HepG2 (cell line): Measurements from ENCODE around the gene TNFSF13. TPM values are rescaled to one million over a fixed set of nuclear protein-coding genes. Genes with fewer than 3 reads are reported as not detected.
A peak's percentile ranks its signal among the peaks of the same experiment; 100 is the strongest.

Experiments
- ASH2L ChIP-seq: fragments of 300-600, 200-600 bp; sonication (generic); IDR thresholded peaks from 2 replicates; pipeline ENCODE4 v1.7.0; 2017; ENCODE audit warnings: low read depth, mild to moderate bottlenecking, moderate library complexity, mixed read lengths, low read length; ENCODE audit not compliant: insufficient read length
- BRD4 ChIP-seq: sonication (generic); formaldehyde crosslinking; IDR thresholded peaks from 2 replicates; pipeline ENCODE4 v1.4.0; 2020; ENCODE audit warnings: missing genetic modification reagents
- ERF ChIP-seq: IDR thresholded peaks from 2 replicates; pipeline ENCODE4 v1.6.1; 2018; ENCODE audit warnings: missing biosample characterization, missing genetic modification reagents
- ETV5 ChIP-seq: IDR thresholded peaks from 2 replicates; pipeline ENCODE4 v1.6.1; 2018; ENCODE audit warnings: missing biosample characterization, missing genetic modification reagents, inconsistent platforms, borderline replicate concordance
- EZH2 ChIP-seq: conservative IDR thresholded peaks from 2 replicates; pipeline ENCODE4 v1.6.1; 2012; ENCODE audit warnings: mild to moderate bottlenecking, low read depth, low read length, moderate library complexity
- HNRNPK ChIP-seq: fragments of 200-400 bp; formaldehyde crosslinking; IDR thresholded peaks from 2 replicates; pipeline ENCODE4 v1.6.1; 2018; ENCODE audit warnings: low read length, low read depth, moderate library complexity, mild to moderate bottlenecking; ENCODE audit not compliant: poor library complexity, severe bottlenecking
- MYC ChIP-seq: sonication (generic); formaldehyde crosslinking; IDR thresholded peaks from 2 replicates; pipeline ENCODE4 v1.9.0; 2021; ENCODE audit warnings: missing genetic modification reagents, borderline replicate concordance
- NPAS2 ChIP-seq: sonication (generic); formaldehyde crosslinking; IDR thresholded peaks from 2 replicates; pipeline ENCODE4 v1.8.0; 2022; ENCODE audit warnings: mild to moderate bottlenecking, missing genetic modification reagents, borderline replicate concordance
- PITX1 ChIP-seq: sonication (generic); formaldehyde crosslinking; IDR thresholded peaks from 2 replicates; pipeline ENCODE4 v1.5.1; 2020; ENCODE audit warnings: mild to moderate bottlenecking, missing genetic modification reagents
- SNAI1 ChIP-seq: sonication (generic); formaldehyde crosslinking; IDR thresholded peaks from 2 replicates; pipeline ENCODE4 v1.5.0; 2020; ENCODE audit warnings: mild to moderate bottlenecking, missing genetic modification reagents, borderline replicate concordance
- SPEN ChIP-seq: sonication (generic); formaldehyde crosslinking; IDR thresholded peaks from 2 replicates; pipeline ENCODE4 v1.5.1; 2020; ENCODE audit warnings: low read depth, mild to moderate bottlenecking, missing genetic modification reagents
- SRSF9 ChIP-seq: fragments of 200-400 bp; formaldehyde crosslinking; IDR thresholded peaks from 2 replicates; pipeline ENCODE4 v1.6.1; 2018; ENCODE audit warnings: borderline replicate concordance, mild to moderate bottlenecking, low read depth, low read length; ENCODE audit not compliant: insufficient read depth, poor library complexity, severe bottlenecking
- TGIF2 ChIP-seq: IDR thresholded peaks from 2 replicates; pipeline ENCODE4 v1.6.1; 2016; ENCODE audit warnings: control low read depth, missing compliant biosample characterization
- U2AF1 ChIP-seq: fragments of 200-400 bp; formaldehyde crosslinking; optimal IDR thresholded peaks from 2 replicates; pipeline ENCODE3; 2017; ENCODE audit warnings: mild to moderate bottlenecking, low read depth, low read length
- ZNF740 ChIP-seq: sonication (generic); formaldehyde crosslinking; IDR thresholded peaks from 2 replicates; pipeline ENCODE4 v1.4.0; 2020; ENCODE audit warnings: missing genetic modification reagents
- ZNF766 ChIP-seq: sonication (generic); formaldehyde crosslinking; IDR thresholded peaks from 2 replicates; pipeline ENCODE4 v1.5.0; 2020; ENCODE audit warnings: missing genetic modification reagents, borderline replicate concordance
- ZSCAN25 ChIP-seq: sonication (generic); formaldehyde crosslinking; IDR thresholded peaks from 2 replicates; pipeline ENCODE4 v1.8.0; 2022; ENCODE audit warnings: mild to moderate bottlenecking, missing genetic modification reagents
- polyA plus RNA-seq, 8 experiments: library from polyadenylated mRNA; depleted of rRNA in 3 of 8; stranded (reverse) in 7 of 8; unstranded in 1 of 8; fragments of >200 nt; fragmentation: Illumina TruSeq in 4 of 8; extraction: Trizol in 4 of 8; gene quantifications; 2 replicates each; pipeline versions ENCODE4 v1.2.1 to v1.2.3, GENCODE V29; 2011 to 2016; ENCODE audit warnings: low read depth in 4 of 8, missing spikeins in 1 of 8, mixed read lengths in 1 of 8; ENCODE audit not compliant: insufficient read depth in 1 of 8
- total RNA-seq, 5 experiments: library from RNA; depleted of rRNA; stranded (reverse); fragments of >200 nt; fragmentation: Illumina TruSeq; extraction: Trizol; gene quantifications; 2 replicates each; pipeline ENCODE4 v1.2.3, GENCODE V29; 2016; ENCODE audit warnings: low read depth in 1 of 5
- TF ChIP-seq, protein P1 (sequence below): IDR thresholded peaks from 2 replicates; pipeline ENCODE4 v1.6.1; 2018; ENCODE audit warnings: missing genetic modification reagents
- TF ChIP-seq, protein P2 (sequence below): IDR thresholded peaks from 2 replicates; pipeline ENCODE4 v1.6.1; 2018; ENCODE audit warnings: missing genetic modification reagents, mild to moderate bottlenecking, missing compliant biosample characterization

The TNFSF13 gene
- total and polyA plus RNA-seq, 2 of the 13 experiments (the other 11 are each of a cell fraction or from before 2014, with no cell fraction given), result 2.5 to 3.3 TPM

- TF ChIP-seq, protein P1, sequence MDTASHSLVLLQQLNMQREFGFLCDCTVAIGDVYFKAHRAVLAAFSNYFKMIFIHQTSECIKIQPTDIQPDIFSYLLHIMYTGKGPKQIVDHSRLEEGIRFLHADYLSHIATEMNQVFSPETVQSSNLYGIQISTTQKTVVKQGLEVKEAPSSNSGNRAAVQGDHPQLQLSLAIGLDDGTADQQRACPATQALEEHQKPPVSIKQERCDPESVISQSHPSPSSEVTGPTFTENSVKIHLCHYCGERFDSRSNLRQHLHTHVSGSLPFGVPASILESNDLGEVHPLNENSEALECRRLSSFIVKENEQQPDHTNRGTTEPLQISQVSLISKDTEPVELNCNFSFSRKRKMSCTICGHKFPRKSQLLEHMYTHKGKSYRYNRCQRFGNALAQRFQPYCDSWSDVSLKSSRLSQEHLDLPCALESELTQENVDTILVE (CRISPR knock-in tag), result peak; percentile 86
- peak; percentile 69; the same call in 1 of the 2 replicates for TF ChIP-seq PITX1
- TF ChIP-seq NPAS2 (CRISPR knock-in tag), result peak; percentile 14; the same call in 1 of the 2 replicates
- TF ChIP-seq EZH2, result no peak
- TF ChIP-seq BRD4 (CRISPR knock-in tag), result peak; percentile 66
- TF ChIP-seq ZNF740 (CRISPR knock-in tag), result peak; percentile 97
- 0 out of 2 replicates have a peak, but pooled peaks have one; percentile 22 for TF ChIP-seq ZSCAN25 (CRISPR knock-in tag)
- peak; percentile 44 for TF ChIP-seq HNRNPK
- TF ChIP-seq U2AF1, result peak; percentile 95
- peak; percentile 91; the same call in 1 of the 2 replicates for TF ChIP-seq TGIF2
- TF ChIP-seq SNAI1 (CRISPR knock-in tag), result 0 out of 2 replicates have a peak, but pooled peaks have one; percentile 3
- no peak for TF ChIP-seq SRSF9
- TF ChIP-seq ASH2L, result peak; percentile 48
- TF ChIP-seq SPEN (CRISPR knock-in tag), result peak; percentile 94
- TF ChIP-seq MYC (CRISPR knock-in tag), result peak; percentile 99
- TF ChIP-seq ZNF766 (CRISPR knock-in tag), result peak; percentile 23; the same call in 1 of the 2 replicates
- TF ChIP-seq, protein P2, sequence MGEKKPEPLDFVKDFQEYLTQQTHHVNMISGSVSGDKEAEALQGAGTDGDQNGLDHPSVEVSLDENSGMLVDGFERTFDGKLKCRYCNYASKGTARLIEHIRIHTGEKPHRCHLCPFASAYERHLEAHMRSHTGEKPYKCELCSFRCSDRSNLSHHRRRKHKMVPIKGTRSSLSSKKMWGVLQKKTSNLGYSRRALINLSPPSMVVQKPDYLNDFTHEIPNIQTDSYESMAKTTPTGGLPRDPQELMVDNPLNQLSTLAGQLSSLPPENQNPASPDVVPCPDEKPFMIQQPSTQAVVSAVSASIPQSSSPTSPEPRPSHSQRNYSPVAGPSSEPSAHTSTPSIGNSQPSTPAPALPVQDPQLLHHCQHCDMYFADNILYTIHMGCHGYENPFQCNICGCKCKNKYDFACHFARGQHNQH (CRISPR knock-in tag), result 0 out of 2 replicates have a peak, but pooled peaks have one; percentile 27
- TF ChIP-seq ERF, result peak; percentile 49; the same call in 1 of the 2 replicates
- TF ChIP-seq ETV5 (CRISPR knock-in tag), result peak; percentile 98
Measured at GRCh38 chr17:7573324-7574080, 15.0 kb downstream of the TNFSF13 start (continued).
